Spleen (tissue), 11 donors: Measurements from ENCODE around the gene KRTAP20-2. TPM values are rescaled to one million over a fixed set of nuclear protein-coding genes. Genes with fewer than 3 reads are reported as not detected.

Experiments used
- DNase-seq: peaks from one replicate; pipeline ENCODE4 v3.0.0-alpha.2; 2020
- H3K27ac ChIP-seq, 8 donors: fragments of 200-600 bp; sonication (generic) in 7 of 8; 1 replicate in 4 of 8; 2 replicates in 4 of 8; pipeline versions ENCODE4 v1.5.0 to v1.8.0; 2016 to 2021; ENCODE audit warnings: inconsistent platforms in 4 of 8, mild to moderate bottlenecking in 4 of 8, moderate library complexity in 1 of 8
- H3K27me3 ChIP-seq, 7 donors: fragments of 200-600 bp; sonication (generic) in 6 of 7; replicated peaks in 1 of 7; 1 replicate in 4 of 7; 2 replicates in 3 of 7; pipeline versions ENCODE4 v1.5.0 to v1.8.0; 2016 to 2021; ENCODE audit warnings: inconsistent platforms in 3 of 7, mild to moderate bottlenecking in 1 of 7
- H3K36me3 ChIP-seq, 6 donors: fragments of 200-600 bp; sonication (generic) in 5 of 6; 1 replicate in 4 of 6; 2 replicates in 2 of 6; pipeline versions ENCODE4 v1.5.0 to v1.8.0; 2016 to 2021; ENCODE audit warnings: inconsistent platforms in 2 of 6
- H3K4me1 ChIP-seq, 6 donors: fragments of 200-600 bp; sonication (generic) in 5 of 6; 1 replicate in 3 of 6; 2 replicates in 3 of 6; pipeline versions ENCODE4 v1.5.0 to v1.8.0; 2016 to 2021; ENCODE audit warnings: inconsistent platforms in 3 of 6
- H3K4me3 ChIP-seq, 8 donors: fragments of 200-600 bp; sonication (generic) in 7 of 8; 1 replicate in 4 of 8; 2 replicates in 4 of 8; pipeline versions ENCODE4 v1.5.0 to v1.8.0; 2016 to 2021; ENCODE audit warnings: inconsistent platforms in 4 of 8, mild to moderate bottlenecking in 4 of 8, moderate library complexity in 2 of 8
- H3K9me3 ChIP-seq, 8 donors: fragments of 200-600 bp; sonication (generic) in 7 of 8; 1 replicate in 4 of 8; 2 replicates in 4 of 8; pipeline versions ENCODE4 v1.5.0 to v1.8.0; 2016 to 2021; ENCODE audit warnings: inconsistent platforms in 4 of 8
- POLR2A ChIP-seq, 3 donors: fragments of 450-650 bp; IDR thresholded peaks; one replicate each; pipeline ENCODE4 v1.5.1; 2017; ENCODE audit warnings: antibody characterized with exemption in 3 of 3, mild to moderate bottlenecking in 1 of 3
- POLR2AphosphoS5 ChIP-seq, 3 donors: sonication (generic); formaldehyde crosslinking; IDR thresholded peaks; one replicate each; pipeline ENCODE4 v1.5.1; 2017; ENCODE audit warnings: antibody characterized with exemption in 3 of 3
- WGBS, 5 donors: extraction: QIAGEN DNeasy Blood & Tissue Kit in 3 of 5; methylation state at CpG; one replicate each; pipeline versions ENCODE4 v1.1.5 to v1.1.7; 2013 to 2018; 5-methylcytosine and 5-hydroxymethylcytosine counted together
- intact Hi-C: fragments of 100-400 bp; cut with DNase I; formaldehyde crosslinking; loops from one replicate; pipeline ENCODE4 v1.15.0; 2023; ENCODE audit warnings: low total_unique reads
- polyA plus RNA-seq, 3 donors: library from polyadenylated mRNA; stranded (reverse); fragments of 200-250 nt; gene quantifications; one replicate each; pipeline ENCODE4 v1.2.1, GENCODE V29; 2013
- total RNA-seq, 7 donors: library from RNA; depleted of rRNA in 3 of 7; stranded (reverse); fragments of >200 nt in 3 of 7; fragmentation: NEBNext Ultra II Directional in 4 of 7; extraction: Animal tissue kit (Norgen Biotek cat#: 25700) in 4 of 7; gene quantifications; one replicate each; pipeline versions ENCODE4 v1.1.0 to v1.2.1, GENCODE V29; 2016 to 2021
- TF ChIP-seq, protein P1 (sequence below), 11 experiments: fragments of 200-600 bp in 7 of 11; fragments of 450-650 bp in 4 of 11; sonication (generic) in 4 of 11; IDR thresholded peaks in 8 of 11; conservative IDR thresholded peaks in 3 of 11; 1 replicate in 7 of 11; 2 replicates in 4 of 11; pipeline versions ENCODE4 v1.4.0 to v1.8.0; 2016 to 2021; ENCODE audit warnings: antibody characterized with exemption in 11 of 11, inconsistent platforms in 4 of 11, mild to moderate bottlenecking in 1 of 11
- donor health status: healthy with polysubstance abuse.
- donor health status: DM: no; HTN: no; CAD: no; lungs with moderate emphysema.
- donor health status: DM: no; HTN: no; CAD: no.
- donor health status: Bipolar disorder and iron deficiency.
- donor health status: healthy.
- donor health status: DM: no; HTN: no; CAD: no.
- donor health status: DM: yes; HTN: yes; CAD: no.

The KRTAP20-2 gene
- total and polyA plus RNA-seq, 10 donors = not detected

DNA sequence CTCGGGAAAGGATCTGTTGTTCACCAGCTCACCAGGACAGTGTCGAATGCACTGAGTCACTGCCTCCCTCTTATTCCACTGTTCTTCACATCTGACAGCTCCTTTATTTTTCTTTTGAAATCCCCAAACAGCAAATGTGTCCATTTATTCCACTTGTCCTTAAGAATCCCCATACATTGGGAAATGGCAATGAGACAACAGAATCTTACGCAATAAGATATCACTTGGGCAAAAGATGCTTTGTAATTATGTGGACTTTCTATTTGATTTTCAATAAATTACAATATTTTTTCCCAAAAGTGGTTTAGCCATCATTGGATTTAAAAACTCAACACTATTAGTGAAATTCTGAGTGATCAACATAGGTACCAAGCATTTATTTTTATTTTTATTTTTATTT, 3.7 kb downstream of the KRTAP20-2 start:
- H3K9me3 ChIP-seq = peaks cover 0 to 14% (median 0%) of the 10 kb centered on the region in 8 donors
- H3K27ac ChIP-seq = no peak overlapping the region
- H3K4me1 ChIP-seq = no peaks in the 10 kb centered on the region
- no peak for DNase-seq
- WGBS, 5 donors = 81 to 88% (median 87%) methylated on average over 3 of the region's 3 CpGs
- intact Hi-C loops = no loop called here
- TF ChIP-seq POLR2AphosphoS5 (IDR thresholded peaks at IDR 0.05) (no peak), POLR2A (IDR thresholded peaks at IDR 0.05) (no peak)
- TF ChIP-seq, protein P1, sequence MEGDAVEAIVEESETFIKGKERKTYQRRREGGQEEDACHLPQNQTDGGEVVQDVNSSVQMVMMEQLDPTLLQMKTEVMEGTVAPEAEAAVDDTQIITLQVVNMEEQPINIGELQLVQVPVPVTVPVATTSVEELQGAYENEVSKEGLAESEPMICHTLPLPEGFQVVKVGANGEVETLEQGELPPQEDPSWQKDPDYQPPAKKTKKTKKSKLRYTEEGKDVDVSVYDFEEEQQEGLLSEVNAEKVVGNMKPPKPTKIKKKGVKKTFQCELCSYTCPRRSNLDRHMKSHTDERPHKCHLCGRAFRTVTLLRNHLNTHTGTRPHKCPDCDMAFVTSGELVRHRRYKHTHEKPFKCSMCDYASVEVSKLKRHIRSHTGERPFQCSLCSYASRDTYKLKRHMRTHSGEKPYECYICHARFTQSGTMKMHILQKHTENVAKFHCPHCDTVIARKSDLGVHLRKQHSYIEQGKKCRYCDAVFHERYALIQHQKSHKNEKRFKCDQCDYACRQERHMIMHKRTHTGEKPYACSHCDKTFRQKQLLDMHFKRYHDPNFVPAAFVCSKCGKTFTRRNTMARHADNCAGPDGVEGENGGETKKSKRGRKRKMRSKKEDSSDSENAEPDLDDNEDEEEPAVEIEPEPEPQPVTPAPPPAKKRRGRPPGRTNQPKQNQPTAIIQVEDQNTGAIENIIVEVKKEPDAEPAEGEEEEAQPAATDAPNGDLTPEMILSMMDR (IDR thresholded peaks at IDR 0.05 in 8 of 11, conservative IDR thresholded peaks at IDR 0.05 in 3 of 11) = no peak
- H3K27me3 ChIP-seq = no peaks in the 10 kb centered on the region
- H3K4me3 ChIP-seq = no peak overlapping the region
- no peaks in the 10 kb centered on the region for H3K36me3 ChIP-seq

DNA sequence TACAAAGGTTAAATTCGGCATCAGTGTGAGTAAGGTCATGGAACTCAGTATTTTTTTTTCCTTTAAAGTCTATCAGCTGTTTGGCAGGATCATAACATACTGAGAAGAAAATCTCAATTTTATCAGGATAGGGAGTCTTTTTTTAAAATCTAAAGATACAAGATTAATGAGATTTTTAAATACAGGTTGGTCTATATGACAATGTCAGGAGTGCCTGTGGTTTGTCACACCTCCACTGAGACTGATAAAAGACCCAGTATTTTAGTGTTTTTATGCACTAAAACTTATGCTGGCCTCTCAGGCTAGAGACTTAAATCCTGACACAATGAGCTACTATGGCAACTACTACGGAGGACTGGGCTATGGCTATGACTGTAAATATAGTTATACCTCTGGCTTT, 7.6 kb downstream of the KRTAP20-2 start, which contains the start of gene KRTAP20-3:
KRTAP20-3 (plus strand) TSS at position 301 of the 400 bp plus-strand sequence.
- TF ChIP-seq POLR2A (IDR thresholded peaks at IDR 0.05) = no peak
- TF ChIP-seq POLR2AphosphoS5 (IDR thresholded peaks at IDR 0.05) = no peak
- TF ChIP-seq, protein P1 (IDR thresholded peaks at IDR 0.05 in 8 of 11, conservative IDR thresholded peaks at IDR 0.05 in 3 of 11) = no peak
- no peak within 1 kb of the TSS for H3K27ac ChIP-seq
- no peak within 1 kb of the TSS for H3K4me3 ChIP-seq
- H3K36me3 ChIP-seq = no peaks in the 10 kb centered on the region
- peaks cover 0 to 14% (median 0%) of the 10 kb centered on the region in 8 donors for H3K9me3 ChIP-seq
- no peaks in the 10 kb centered on the region for H3K27me3 ChIP-seq
- DNase-seq = no peak
- intact Hi-C loops = no loop called here
- WGBS, 5 donors = 78 to 96% (median 90%) methylated on average over 2 of the region's 2 CpGs
- H3K4me1 ChIP-seq = no peaks in the 10 kb centered on the region

GRCh38 chr21:30646904-30647414, 12.0 kb downstream of the KRTAP20-2 start:
- TF ChIP-seq POLR2A (IDR thresholded peaks at IDR 0.05) = no peak
- TF ChIP-seq, protein P1 (IDR thresholded peaks at IDR 0.05 in 8 of 11, conservative IDR thresholded peaks at IDR 0.05 in 3 of 11) = no peak
- no peak for TF ChIP-seq POLR2AphosphoS5 (IDR thresholded peaks at IDR 0.05)

DNA sequence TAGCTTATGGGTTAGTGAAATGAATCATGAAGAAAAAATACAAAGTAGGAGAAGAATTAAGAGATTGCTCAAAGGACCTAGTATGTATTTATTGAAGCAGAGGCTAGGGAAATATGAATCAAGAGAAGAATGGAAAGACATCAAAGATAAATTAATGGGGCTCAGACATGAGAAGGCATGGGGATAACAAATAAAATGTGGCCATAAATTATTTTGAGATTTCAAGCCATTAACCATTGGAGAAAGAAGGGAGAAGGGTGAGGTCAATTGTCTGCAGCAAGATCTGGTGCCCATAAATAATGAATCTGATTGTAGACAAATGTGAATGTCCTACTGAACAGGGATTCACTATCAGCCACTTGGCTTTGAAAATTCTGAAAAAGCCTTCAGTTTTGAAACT, 17.9 kb downstream of the KRTAP20-2 start:
- no peaks in the 10 kb centered on the region for H3K36me3 ChIP-seq
- no peaks in the 10 kb centered on the region for H3K9me3 ChIP-seq
- intact Hi-C loops = no loop called here
- no peak overlapping the region for H3K27ac ChIP-seq
- H3K4me3 ChIP-seq = no peak overlapping the region
- TF ChIP-seq POLR2AphosphoS5 (IDR thresholded peaks at IDR 0.05) = no peak
- TF ChIP-seq POLR2A (IDR thresholded peaks at IDR 0.05) = no peak
- TF ChIP-seq, protein P1 (IDR thresholded peaks at IDR 0.05 in 8 of 11, conservative IDR thresholded peaks at IDR 0.05 in 3 of 11) = no peak
- DNase-seq = no peak
- H3K4me1 ChIP-seq = no peaks in the 10 kb centered on the region
- H3K27me3 ChIP-seq = no peaks in the 10 kb centered on the region

More at GRCh38 chr21:30646904-30647414, 12.0 kb downstream of the KRTAP20-2 start:
- H3K9me3 ChIP-seq = peaks cover 0 to 10% (median 0%) of the 10 kb centered on the region in 8 donors
- H3K36me3 ChIP-seq = no peaks in the 10 kb centered on the region
- no peak overlapping the region for H3K27ac ChIP-seq
- H3K4me3 ChIP-seq = no peak overlapping the region
- no peaks in the 10 kb centered on the region for H3K27me3 ChIP-seq
- WGBS, 5 donors = 75 to 93% (median 80%) methylated on average over 1 of the region's 1 CpG
- no peak for DNase-seq
- no peaks in the 10 kb centered on the region for H3K4me1 ChIP-seq
- intact Hi-C loops = no loop called here
